Mesothelial cell of epicardium (in vitro differentiated cells): ENCODE results near the gene GAPDHS. TPM values are rescaled to one million over a fixed set of nuclear protein-coding genes. Genes with fewer than 3 reads are reported as not detected.

Experiments
- DNase-seq, 2 experiments: peaks; one replicate each; pipeline ENCODE4 v3.0.0; 2021; ENCODE audit warnings: low spot score in 2 of 2; ENCODE audit not compliant: unreplicated experiment in 2 of 2
- H3K27ac Mint-ChIP-seq: 2 replicates; pipeline ENCODE4 v1.8.0; 2021; ENCODE audit warnings: mixed read lengths
- H3K27me3 Mint-ChIP-seq: 2 replicates; pipeline ENCODE4 v1.8.0; 2021; ENCODE audit warnings: low read depth, mixed read lengths
- H3K36me3 Mint-ChIP-seq: 2 replicates; pipeline ENCODE4 v1.8.0; 2021; ENCODE audit warnings: mixed read lengths
- H3K4me1 Mint-ChIP-seq: 2 replicates; pipeline ENCODE4 v1.8.0; 2021; ENCODE audit warnings: mixed read lengths
- H3K4me3 Mint-ChIP-seq: 2 replicates; pipeline ENCODE4 v1.8.0; 2021; ENCODE audit warnings: mild to moderate bottlenecking, moderate library complexity, mixed read lengths
- H3K9me3 Mint-ChIP-seq: 2 replicates; pipeline ENCODE4 v1.8.0; 2021; ENCODE audit warnings: mixed read lengths
- total RNA-seq: library from RNA; stranded (reverse); gene quantifications from 3 replicates; pipeline ENCODE4 v1.2.1, GENCODE V29; 2021
- TF ChIP-seq, protein P1 (sequence below): fragments of 200-600 bp; sonication (generic); IDR thresholded peaks from one replicate; pipeline ENCODE4 v1.5.0; 2021; ENCODE audit warnings: antibody characterized with exemption; ENCODE audit not compliant: unreplicated experiment

GAPDHS gene
- total RNA-seq, 1 donor from 2014 or later, result not detected

DNA sequence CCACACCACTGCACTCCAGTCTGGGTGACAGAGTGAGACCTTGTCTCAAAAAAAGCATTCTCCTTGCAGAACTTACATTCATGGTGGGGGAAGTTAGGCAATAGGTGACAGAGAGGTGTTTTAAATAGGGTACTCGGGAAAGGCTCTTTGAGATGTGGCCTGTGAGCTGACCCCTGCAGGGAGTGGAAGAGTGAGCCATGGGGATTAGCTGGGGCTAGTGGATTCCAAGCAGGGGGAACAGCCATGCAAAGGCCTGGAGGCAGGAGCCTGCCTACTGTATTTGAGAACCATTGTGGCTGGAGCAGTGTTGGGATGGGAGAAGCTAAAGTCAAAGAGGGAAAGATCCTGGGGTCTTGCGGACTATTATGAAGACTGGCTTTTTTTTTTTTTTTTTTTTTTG is 15.9 kb upstream of the GAPDHS start:
- TF ChIP-seq, protein P1, sequence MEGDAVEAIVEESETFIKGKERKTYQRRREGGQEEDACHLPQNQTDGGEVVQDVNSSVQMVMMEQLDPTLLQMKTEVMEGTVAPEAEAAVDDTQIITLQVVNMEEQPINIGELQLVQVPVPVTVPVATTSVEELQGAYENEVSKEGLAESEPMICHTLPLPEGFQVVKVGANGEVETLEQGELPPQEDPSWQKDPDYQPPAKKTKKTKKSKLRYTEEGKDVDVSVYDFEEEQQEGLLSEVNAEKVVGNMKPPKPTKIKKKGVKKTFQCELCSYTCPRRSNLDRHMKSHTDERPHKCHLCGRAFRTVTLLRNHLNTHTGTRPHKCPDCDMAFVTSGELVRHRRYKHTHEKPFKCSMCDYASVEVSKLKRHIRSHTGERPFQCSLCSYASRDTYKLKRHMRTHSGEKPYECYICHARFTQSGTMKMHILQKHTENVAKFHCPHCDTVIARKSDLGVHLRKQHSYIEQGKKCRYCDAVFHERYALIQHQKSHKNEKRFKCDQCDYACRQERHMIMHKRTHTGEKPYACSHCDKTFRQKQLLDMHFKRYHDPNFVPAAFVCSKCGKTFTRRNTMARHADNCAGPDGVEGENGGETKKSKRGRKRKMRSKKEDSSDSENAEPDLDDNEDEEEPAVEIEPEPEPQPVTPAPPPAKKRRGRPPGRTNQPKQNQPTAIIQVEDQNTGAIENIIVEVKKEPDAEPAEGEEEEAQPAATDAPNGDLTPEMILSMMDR, result no peak
- no peak for DNase-seq

DNA sequence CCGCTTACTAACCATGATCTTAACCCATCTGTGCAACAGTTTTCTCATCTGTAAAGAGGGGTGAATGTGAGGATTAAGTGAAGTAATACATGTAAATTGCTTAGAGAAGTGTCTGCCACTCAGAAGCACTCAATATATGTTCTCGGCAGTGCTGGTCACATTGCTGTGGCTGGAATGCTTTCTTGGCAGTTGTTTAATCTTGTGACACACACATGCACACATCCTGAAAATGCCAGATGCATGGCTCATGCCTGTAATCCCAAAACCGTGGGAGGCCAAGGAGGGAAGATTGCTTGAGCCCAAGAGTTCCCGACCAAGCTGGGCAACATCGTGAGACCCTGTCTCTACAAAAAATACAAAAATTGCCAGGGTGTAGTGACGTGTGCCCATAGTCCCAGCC is 14.9 kb upstream of the GAPDHS start:
- no peak overlapping the region for H3K27ac Mint-ChIP-seq
- H3K4me3 Mint-ChIP-seq, result no peak overlapping the region
- TF ChIP-seq, protein P1, result no peak
- DNase-seq, result no peak
- no peaks in the 10 kb centered on the region for H3K36me3 Mint-ChIP-seq
- no peaks in the 10 kb centered on the region for H3K9me3 Mint-ChIP-seq
- peaks cover 16% of the 10 kb centered on the region for H3K27me3 Mint-ChIP-seq
- no peaks in the 10 kb centered on the region for H3K4me1 Mint-ChIP-seq

More for the DNA sequence above, 15.9 kb upstream of the GAPDHS start:
- H3K4me1 Mint-ChIP-seq, result no peaks in the 10 kb centered on the region
- H3K27me3 Mint-ChIP-seq, result peaks cover 25% of the 10 kb centered on the region
- no peaks in the 10 kb centered on the region for H3K9me3 Mint-ChIP-seq
- H3K4me3 Mint-ChIP-seq, result no peak overlapping the region
- no peak overlapping the region for H3K27ac Mint-ChIP-seq
- H3K36me3 Mint-ChIP-seq, result no peaks in the 10 kb centered on the region

DNA sequence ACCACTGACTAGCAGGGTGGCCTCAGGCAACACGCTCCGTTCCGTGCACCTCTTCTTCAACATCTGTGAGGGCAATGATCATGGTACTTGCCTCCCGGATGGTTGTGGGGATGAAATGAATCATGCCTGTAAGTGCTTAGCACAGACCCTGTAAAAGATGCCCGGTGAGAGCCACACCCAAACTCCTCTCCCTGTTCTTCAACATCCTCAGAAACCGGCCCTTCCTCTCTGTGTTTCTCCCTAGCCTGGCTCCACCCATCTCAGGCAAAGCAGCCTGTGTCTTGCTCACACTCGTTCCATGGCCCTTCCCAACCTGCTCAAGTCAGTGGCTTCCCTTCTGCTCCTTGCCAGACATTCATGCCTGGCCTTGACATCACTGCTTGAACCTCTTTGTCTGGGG is 14.0 kb upstream of the GAPDHS start:
- TF ChIP-seq, protein P1, result no peak
- peaks cover 14% of the 10 kb centered on the region for H3K27me3 Mint-ChIP-seq
- DNase-seq, result no peak
- no peaks in the 10 kb centered on the region for H3K4me1 Mint-ChIP-seq
- no peaks in the 10 kb centered on the region for H3K9me3 Mint-ChIP-seq
- no peaks in the 10 kb centered on the region for H3K36me3 Mint-ChIP-seq
- no peak overlapping the region for H3K27ac Mint-ChIP-seq
- no peak overlapping the region for H3K4me3 Mint-ChIP-seq

DNA sequence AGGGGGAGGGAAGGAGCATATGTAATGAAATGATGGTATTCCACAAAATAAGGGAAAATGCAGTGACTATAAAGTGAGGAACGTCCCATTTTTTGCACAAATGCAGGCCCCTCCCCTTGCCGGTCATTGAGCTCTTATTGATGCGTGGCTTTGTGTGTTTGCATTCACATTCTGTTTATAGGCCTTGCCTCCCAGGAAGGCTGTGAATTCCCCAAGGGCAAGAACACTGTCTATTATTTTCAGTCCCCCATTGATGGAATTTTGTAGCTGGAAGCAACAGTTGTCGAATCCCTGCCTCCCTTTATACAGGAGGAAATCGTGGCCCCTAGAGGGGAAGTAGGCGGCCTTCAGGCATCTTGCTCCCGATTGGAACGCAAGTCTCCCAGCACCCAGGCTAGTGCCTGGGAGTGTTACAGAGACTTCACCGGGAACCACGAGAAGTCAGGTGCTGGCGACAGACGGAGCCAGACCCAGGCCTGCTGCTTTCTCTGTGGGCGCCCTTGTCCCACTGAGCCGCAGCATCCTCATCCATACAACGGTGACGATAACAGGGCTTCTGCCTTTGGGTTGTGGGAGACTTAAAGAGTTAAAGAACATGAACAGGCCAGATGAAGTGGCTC is 12.0 kb upstream of the GAPDHS start:
- Mint-ChIP-seq H3K27me3 (peaks cover 24% of the 10 kb centered on the region), H3K4me1 (no peaks in the 10 kb centered on the region), H3K4me3 (no peak overlapping the region), H3K27ac (no peak overlapping the region), H3K36me3 (no peaks in the 10 kb centered on the region), H3K9me3 (no peaks in the 10 kb centered on the region)
- DNase-seq, result no peak
- TF ChIP-seq, protein P1, result no peak

DNA sequence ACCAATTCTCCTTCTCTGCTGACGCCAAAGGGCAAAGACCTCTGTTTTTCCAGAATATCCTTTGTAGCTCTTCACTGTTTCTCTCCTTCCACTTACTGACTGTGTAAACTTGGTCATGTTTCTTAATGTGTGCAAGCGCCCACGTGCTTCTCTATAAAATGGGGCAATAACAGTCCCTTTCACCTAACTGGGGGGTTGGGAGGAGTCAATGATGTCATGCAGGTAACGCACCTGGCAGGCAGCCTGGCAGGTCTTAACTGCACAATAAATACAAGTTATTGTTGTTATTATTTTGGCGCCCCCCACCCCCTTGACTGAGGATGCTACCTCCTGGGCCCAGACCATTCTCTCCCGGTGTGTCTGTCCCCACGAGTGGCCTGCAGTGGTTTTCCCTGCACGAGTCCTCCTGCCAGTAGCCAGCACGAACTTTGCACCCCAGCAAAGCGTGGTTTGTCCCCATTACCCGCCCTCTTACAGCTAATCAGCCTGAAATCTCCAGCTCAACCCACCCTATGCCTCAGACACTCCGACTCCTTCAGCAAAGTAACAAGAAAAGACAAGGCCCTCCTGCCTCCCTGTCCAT is 10.4 kb upstream of the GAPDHS start:
- H3K9me3 Mint-ChIP-seq, result no peaks in the 10 kb centered on the region
- no peaks in the 10 kb centered on the region for H3K36me3 Mint-ChIP-seq
- H3K4me1 Mint-ChIP-seq, result no peaks in the 10 kb centered on the region
- TF ChIP-seq, protein P1, result no peak
- DNase-seq, result no peak
- peaks cover 30% of the 10 kb centered on the region for H3K27me3 Mint-ChIP-seq
- H3K4me3 Mint-ChIP-seq, result no peak overlapping the region
- H3K27ac Mint-ChIP-seq, result no peak overlapping the region
